COLO668 (cell line): ENCODE results near the gene ACSS3.
A peak's percentile ranks its signal among the peaks of the same experiment; 100 is the strongest.
"Not testable (repeated sequence)": the region's sequence is repeated elsewhere in the genome, so short reads cannot be mapped to it uniquely, and the experiment has no call there.

ENCODE experiments used
- DNase-seq: peaks from one replicate; lab custom pipeline; 2025; ENCODE audit not compliant: unreplicated experiment; lab: John Stamatoyannopoulos, UW

Gene ACSS3

GRCh38 chr12:81166790-81167189, 88.9 kb downstream of the ACSS3 start:
- DNase-seq = no peak

- DNase-seq = no peak
Measured at GRCh38 chr12:81167694-81168093, 89.8 kb downstream of the ACSS3 start.

DNA sequence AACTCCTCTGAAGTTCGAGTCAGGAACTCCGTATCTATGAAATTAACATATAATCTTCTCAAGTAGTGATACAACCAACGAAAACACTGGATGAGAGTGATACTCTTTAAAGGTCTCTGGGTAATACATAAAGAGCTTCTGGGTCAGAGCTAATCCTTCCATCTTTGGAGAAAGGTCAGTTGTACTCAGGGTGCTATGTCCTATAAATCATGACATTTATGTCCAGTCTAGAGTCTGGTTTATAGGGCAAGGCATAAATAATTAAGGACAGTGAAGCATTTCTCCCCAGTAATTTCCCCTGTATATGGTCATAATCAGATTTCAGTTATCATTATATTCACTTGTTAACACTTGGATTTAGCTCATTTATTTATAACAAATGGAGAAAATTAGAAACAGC, 90.6 kb downstream of the ACSS3 start:
- no peak for DNase-seq

- DNase-seq = no peak
Measured at GRCh38 chr12:81170072-81170471, 92.2 kb downstream of the ACSS3 start.

- DNase-seq = no peak
Measured at GRCh38 chr12:81172851-81173250, 95.0 kb downstream of the ACSS3 start.

GRCh38 chr12:81174664-81175063, 96.8 kb downstream of the ACSS3 start:
- no peak for DNase-seq

GRCh38 chr12:81176796-81177195, 98.9 kb downstream of the ACSS3 start:
- DNase-seq = no peak

- no peak for DNase-seq
Measured at GRCh38 chr12:81181691-81182090, 103.8 kb downstream of the ACSS3 start.

- DNase-seq = no peak
Measured at GRCh38 chr12:81187686-81188085, 109.8 kb downstream of the ACSS3 start.

GRCh38 chr12:81196595-81196994, 118.7 kb downstream of the ACSS3 start:
- DNase-seq = no peak

DNA sequence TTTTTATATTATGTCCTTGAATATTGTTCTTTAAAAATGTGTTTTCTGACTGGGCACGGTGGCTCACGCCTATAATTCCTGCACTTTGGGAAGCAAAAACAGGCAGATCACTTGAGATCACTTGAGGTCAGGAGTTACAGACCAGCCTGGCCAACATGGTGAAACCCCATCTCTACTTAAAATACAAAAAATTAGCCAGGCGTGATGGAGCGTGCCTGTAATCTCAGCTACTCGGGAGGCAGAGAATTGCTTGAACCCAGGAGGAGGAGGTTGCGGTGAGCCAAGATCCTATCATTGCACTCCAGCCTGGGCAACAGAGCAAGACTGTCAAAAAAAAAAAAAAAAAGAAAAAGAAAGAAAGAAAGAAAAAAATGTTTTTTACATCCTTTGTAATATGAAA, 122.7 kb downstream of the ACSS3 start:
- not testable (repeated sequence) for DNase-seq

DNA sequence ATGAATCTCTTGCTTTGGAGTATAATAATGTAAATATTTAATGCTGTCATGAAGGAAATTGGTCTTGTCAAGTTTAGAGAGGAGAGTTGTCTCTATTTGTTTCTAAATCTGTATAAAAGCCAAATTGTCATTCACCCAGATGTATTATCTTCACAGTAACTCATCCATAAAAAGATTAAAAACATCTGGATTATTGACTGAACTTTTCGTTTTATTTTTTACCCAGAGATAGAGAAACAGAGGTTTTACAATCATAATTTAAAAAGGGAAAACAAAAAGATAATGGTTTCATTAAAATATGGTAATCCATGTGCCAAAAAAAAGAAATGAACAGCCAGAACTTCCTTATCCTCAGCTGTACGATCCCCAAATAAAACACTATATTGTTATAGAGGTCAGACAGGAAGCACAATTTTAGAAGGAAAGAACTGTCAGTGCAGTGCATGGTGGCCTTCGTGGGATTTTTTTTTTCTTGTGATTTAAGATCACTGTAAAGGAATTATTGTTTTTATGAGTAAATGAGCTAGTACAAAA, 125.9 kb downstream of the ACSS3 start:
- no peak for DNase-seq

- DNase-seq = no peak
Measured at GRCh38 chr12:81205416-81205815, 127.5 kb downstream of the ACSS3 start.

- DNase-seq = peak; percentile 40
Measured at GRCh38 chr12:81206429-81206828, 128.6 kb downstream of the ACSS3 start.

DNA sequence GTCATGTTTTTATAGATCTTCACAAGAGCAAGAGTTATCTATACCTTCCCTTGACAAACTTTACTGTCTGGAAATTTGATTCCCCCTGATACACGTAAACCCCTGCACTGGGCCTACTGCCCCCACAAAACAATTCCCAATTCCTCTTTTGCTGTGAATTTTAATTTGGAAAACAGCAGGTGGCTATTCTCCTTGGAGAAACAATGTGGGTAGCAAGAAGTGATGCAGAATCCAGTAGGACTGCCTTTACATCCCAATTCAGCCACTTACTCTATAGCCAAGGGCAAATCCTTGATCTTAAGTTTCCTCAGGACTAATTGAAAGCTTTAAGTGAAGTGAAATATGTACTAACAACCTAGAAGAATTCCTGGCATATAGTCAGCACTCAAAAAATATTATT, 129.3 kb downstream of the ACSS3 start:
- DNase-seq = no peak

DNA sequence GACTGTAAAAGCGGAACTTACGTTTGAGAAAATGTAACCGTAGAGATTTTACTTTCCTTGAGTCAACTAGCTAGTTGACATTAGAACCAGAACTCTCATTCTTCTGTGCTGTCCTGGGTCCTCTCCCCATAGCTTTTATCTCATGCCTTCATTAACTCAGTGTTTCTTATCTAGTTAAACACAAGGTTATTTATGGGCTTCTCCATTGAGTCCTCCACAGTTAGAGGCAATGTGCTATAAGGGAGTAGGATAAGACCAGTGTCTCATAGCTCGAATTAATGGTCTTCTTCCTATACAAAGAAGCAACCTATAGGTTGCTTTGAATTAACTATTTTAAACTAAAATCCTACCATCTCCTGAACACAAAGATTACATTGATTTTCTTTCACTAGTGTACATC, 129.8 kb downstream of the ACSS3 start:
- no peak for DNase-seq

GRCh38 chr12:81208187-81208911, 130.5 kb downstream of the ACSS3 start:
- no peak for DNase-seq

GRCh38 chr12:81209012-81209411, 131.1 kb downstream of the ACSS3 start:
- DNase-seq = no peak

GRCh38 chr12:81209772-81210225, 131.9 kb downstream of the ACSS3 start:
- not testable (repeated sequence) for DNase-seq

DNA sequence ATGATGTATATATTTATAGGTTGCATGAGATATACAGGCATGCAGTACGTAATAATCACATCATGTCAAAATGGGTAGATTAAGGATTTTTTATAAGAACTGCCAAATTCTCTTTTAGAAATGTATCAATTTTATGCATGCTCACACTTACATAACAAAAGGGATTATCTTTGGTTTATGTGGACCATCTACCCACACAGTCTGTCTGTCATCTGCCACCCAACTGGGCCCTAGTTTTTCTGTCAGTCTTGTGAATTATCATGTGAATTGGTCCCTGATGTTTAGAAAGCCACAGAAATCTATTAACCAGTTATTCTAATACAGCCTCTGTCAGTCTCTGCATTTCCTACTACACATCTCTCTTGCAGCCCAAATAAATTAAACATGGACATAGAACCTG, 133.4 kb downstream of the ACSS3 start:
- no peak for DNase-seq

- no peak for DNase-seq
Measured at GRCh38 chr12:81212996-81213696, 135.3 kb downstream of the ACSS3 start.

DNA sequence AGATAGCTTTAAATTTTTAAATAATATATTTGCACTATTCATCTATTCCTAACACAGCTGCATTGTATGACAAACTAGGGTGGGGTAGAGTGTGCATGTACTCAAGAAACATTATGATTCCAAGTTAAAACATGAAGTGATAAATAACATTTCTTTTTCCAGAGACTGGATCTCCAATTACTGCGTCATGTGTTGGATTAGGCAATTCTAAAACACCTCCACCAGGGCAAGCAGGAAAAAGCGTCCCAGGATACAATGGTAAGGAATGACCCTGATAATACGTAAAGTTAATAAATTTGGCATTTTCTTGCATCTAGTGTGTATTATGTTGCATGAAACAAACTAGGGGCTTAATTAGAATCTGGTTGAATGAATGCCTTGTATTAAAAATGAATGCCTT, 138.9 kb downstream of the ACSS3 start:
- DNase-seq = no peak
